ENCODE results near the gene OTX1.

DNA sequence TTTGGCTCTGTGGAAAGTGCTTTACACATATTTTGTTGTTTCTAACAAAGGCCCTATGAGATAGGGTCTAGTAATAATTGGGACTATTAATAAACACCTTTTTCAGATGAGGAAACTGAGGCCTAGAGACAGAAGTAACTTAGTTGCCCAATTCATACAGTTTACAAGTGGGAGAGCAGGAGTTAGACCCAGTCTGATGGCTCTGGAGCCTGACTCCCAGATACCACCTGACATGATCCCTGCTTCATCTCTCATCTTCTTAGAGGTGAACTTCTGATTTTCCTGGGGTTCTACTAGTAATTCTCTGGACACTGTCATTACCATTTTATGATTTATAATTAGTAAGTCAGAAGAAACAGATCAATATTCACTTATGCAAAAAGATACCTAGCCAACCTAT, 49.1 kb upstream of the OTX1 start:
- no peak for TF ChIP-seq EZH2 (IDR thresholded peaks at IDR 0.05; ENCODE audit: low read length, missing control alignments)
- TF ChIP-seq, protein P1, sequence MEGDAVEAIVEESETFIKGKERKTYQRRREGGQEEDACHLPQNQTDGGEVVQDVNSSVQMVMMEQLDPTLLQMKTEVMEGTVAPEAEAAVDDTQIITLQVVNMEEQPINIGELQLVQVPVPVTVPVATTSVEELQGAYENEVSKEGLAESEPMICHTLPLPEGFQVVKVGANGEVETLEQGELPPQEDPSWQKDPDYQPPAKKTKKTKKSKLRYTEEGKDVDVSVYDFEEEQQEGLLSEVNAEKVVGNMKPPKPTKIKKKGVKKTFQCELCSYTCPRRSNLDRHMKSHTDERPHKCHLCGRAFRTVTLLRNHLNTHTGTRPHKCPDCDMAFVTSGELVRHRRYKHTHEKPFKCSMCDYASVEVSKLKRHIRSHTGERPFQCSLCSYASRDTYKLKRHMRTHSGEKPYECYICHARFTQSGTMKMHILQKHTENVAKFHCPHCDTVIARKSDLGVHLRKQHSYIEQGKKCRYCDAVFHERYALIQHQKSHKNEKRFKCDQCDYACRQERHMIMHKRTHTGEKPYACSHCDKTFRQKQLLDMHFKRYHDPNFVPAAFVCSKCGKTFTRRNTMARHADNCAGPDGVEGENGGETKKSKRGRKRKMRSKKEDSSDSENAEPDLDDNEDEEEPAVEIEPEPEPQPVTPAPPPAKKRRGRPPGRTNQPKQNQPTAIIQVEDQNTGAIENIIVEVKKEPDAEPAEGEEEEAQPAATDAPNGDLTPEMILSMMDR (conservative IDR thresholded peaks at IDR 0.05 in 1 of 2, IDR thresholded peaks at IDR 0.05 in 1 of 2; ENCODE audit: low read depth in 1 of 2, low read length in 2 of 2): no peak

Measured in fibroblast of lung (primary cell).